ENCODE measurements around the gene EMX1.

Gene EMX1

DNA sequence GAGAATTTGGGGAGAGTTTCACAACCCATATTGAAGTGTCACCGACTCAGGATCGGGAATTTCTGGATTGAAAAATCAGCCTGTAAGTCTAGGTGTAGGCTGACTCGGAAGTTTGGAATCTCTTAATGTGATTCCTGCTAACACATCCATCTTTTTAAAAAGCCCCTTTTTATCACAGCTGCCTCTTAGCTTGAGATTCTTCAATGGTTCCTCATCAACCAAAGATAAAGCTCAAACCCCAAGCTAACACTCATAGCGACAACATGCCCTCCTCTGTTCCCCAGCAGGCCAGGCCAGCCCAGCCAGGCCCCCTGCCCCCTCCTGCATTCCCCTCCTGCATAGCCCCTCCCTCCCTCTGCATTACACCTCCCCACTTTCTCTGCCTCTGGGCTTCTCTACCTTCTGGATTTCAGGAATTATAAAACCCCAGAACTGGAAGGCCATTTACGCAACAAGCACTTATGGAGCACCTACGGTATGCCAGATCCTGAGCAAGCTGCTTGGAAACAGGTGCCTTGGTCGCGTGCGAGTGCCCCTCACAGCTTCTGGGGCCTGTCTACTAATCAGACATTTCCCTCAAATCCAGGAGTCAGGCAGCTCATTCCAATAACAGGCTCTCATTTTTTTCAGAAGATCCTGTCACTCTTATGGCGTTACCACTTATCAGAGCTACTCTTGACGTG lies 63.4 kb downstream of the EMX1 start:
- DNase-seq (ENCODE audit: low spot score) = no peak

DNA sequence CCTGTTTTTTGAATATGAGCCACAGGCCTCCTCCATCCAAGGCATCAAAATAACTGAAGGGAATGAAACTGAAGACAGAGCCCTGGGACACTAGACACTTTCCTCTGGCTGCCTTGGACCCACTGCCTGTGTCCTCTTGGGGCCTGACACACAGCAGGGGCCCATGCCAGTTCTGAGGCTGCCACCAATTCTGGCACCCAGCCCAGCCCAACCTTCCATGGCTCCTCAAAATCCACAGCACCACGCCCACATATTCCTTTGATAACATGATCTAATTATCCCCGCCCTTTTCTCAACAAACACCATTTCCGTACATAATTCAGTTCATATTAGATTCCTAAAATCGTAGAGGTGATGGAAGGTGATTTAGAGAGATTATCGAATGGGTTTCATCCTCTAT lies 64.2 kb downstream of the EMX1 start:
- no peak for DNase-seq (ENCODE audit: low spot score)

DNA sequence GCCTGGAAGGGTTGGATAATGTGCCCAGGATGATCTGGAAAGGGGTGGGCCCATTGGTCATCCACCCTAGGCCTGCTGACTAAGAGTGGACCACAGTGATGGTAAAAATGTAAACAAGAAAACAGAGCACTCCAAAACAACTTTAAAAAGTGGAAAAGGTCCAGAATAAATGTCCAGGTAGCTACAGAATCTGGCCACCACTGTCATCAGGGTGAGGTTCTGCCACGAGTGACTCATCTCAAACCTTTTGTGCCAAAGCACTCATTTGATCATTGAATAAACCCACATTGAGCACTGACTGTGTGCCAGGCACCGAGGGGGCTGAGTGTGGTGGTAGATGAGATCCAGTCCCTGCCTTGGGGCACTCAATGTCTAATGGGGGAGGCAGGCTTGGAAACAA lies 64.9 kb downstream of the EMX1 start:
- DNase-seq (ENCODE audit: low spot score) = no peak

DNA sequence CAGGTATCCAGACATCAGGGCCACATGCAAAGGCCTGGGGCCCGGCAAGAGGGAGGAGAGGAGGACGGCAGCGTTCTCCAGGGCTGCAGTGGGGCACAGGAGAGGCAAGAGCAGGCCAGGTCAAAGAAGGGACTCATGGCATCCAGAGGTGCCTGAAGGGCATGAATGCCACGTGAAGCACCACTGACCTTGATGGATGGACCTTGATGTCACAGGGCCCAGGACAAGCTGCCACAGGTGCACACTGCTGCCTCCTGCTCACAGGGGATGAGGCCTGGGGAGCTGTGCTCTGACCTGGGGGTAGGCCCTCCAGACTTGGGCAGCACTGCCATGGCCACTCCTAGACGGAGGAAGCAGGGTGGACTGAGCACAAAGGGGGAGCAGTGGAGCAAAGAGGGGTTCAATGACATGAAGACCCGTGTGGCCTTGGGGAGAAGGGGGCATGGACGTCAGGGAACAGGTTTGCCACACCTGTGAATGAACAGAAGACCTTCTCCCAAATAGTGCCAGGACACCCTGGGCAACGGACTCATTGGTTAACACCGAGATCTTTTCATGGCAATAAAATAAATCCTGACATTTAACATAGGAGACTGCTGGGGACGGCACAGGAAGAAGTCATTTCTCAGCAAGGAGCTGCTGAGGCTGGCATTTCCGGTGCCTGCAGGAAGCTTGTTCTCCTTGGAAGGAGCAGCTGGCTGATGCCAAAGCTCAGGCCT lies 65.6 kb downstream of the EMX1 start:
- DNase-seq (ENCODE audit: low spot score) = no peak

DNA sequence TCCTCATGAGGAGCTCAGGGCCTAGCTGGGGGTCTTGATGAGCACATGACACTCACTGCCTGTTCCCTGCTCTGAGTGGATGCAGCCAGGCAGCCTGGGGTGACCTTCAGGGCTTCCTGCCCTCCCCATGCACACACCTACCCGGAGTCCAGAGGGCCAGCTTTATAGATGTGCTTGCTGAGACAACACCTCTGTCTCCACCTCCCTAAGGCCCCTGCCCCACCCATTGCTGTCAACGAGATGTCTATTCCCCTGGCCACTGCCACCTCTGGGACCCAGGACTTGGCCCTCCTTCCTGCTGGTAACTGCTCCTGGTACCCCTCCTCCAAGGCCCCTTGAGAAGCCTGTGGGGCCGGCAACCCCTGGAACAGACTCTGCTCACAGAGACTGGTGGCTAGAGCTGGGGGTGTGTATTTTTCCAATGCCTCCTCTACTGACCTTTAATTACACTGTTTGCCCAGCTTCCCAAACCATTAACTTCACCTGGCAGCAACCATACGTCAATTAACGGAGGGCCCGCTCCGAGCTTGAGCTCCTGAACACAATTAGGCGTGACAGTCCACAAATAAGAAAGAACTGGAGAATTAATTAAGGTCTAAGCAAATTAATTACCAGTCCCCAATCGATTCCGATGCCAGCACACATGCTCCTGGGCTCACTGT lies 66.3 kb downstream of the EMX1 start:
- no peak for DNase-seq (ENCODE audit: low spot score)

DNA sequence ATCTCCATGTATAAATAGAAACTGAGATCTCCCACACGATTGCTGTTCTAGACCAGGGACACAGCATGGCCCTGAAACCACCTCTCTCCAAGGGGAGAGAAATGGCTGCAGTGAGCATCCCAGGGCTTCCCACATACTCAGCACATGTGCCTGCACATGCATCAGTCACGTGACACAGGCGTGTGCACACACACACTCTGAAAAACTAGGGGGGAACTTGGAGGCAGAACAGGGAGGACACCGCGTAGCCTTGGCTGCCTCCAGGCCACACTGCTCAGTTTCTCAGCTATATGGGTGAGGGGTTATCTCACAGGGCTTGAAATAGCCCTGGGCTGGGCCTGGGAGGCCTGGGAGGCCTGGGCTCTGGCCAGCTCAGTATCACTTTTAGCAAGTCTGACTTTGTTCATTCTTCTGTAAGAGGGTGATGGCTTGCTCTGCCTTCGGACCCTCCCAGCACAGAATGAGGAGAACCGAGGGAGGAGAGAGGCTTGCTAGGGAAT lies 66.9 kb downstream of the EMX1 start:
- DNase-seq (ENCODE audit: low spot score) = no peak

Data from iPS-NIHi11 (cell line).